HepG2 (cell line): ENCODE data around the gene GPC6. TPM values are rescaled to one million over a fixed set of nuclear protein-coding genes. Genes with fewer than 3 reads are reported as not detected.

Experiments used
- ATAC-seq: fragments of 200-7000 bp; cut with Tn5 transposase; 3 replicates; pipeline ENCODE4 v1.9.1; 2020; ENCODE audit warnings: mild to moderate bottlenecking, moderate library complexity
- BruUV-seq: library from RNA; stranded (reverse); fragments of 400-500 nt; replicated peaks from 2 replicates; lab custom pipeline; 2021; lab: Mats Ljungman, UMichigan
- CTCF ChIA-PET: fragments of 300-600 bp; formaldehyde crosslinking; extraction: SDS; loops from one replicate; lab custom pipeline; 2021; ENCODE audit warnings: low total read pairs, inconsistent platforms, low intra/inter-chr PET ratio; lab: Yijun Ruan, JAX
- POLR2A ChIA-PET: fragments of 350-600 bp; sonication (Branson Sonifier 250); formaldehyde crosslinking; loops from one replicate; lab custom pipeline; 2020; ENCODE audit warnings: antibody characterized with exemption, inconsistent platforms; lab: Yijun Ruan, JAX
- DNase-seq: peaks from one replicate; pipeline ENCODE4 v3.0.0-alpha.2; 2015; ENCODE audit warnings: low spot score
- FAIRE-seq: peaks from 3 replicates; lab custom pipeline; 2011; peaks lifted over from hg19 to GRCh38; lab: Jason Lieb, UNC
- H2AFZ ChIP-seq: one replicate; pipeline ENCODE4 v1.6.1; 2011; ENCODE audit warnings: low read length, inconsistent platforms
- H3K27ac ChIP-seq: fragments of 300-600 bp; 3 replicates; pipeline ENCODE4 v1.8.0; 2011; ENCODE audit warnings: mixed run types, mild to moderate bottlenecking, mixed read lengths, low read length, inconsistent platforms; ENCODE audit not compliant: insufficient read depth; ENCODE audit errors: extremely low read length
- H3K27me3 ChIP-seq, 2 experiments: fragments of 200-600 bp in 1 of 2; 2 replicates in 1 of 2; 3 replicates in 1 of 2; pipeline versions ENCODE4 v1.6.0 to v1.8.0; 2011; ENCODE audit warnings: low read length in 2 of 2, mild to moderate bottlenecking in 2 of 2, moderate library complexity in 2 of 2, inconsistent platforms in 1 of 2; ENCODE audit not compliant: insufficient read depth in 2 of 2, control insufficient read depth in 1 of 2
- H3K36me3 ChIP-seq, 2 experiments: fragments of 200-600 bp in 1 of 2; replicated peaks in 1 of 2; 2 replicates in 1 of 2; 3 replicates in 1 of 2; pipeline versions ENCODE4 v1.5.1 to v1.8.0; 2011; ENCODE audit warnings: low read length in 2 of 2, inconsistent platforms in 1 of 2; ENCODE audit not compliant: insufficient read depth in 2 of 2, control insufficient read depth in 1 of 2
- H3K4me1 ChIP-seq: 2 replicates; pipeline ENCODE4 v1.5.1; 2012; ENCODE audit warnings: low read length, inconsistent platforms; ENCODE audit not compliant: insufficient read depth
- H3K4me2 ChIP-seq: 2 replicates; pipeline ENCODE4 v1.6.0; 2011; ENCODE audit warnings: low read depth, low read length, inconsistent platforms
- H3K4me3 ChIP-seq, 3 experiments: fragments of 200-600 bp in 1 of 3; sonication (generic), shearing (Covaris generic) in 1 of 3; replicated peaks in 1 of 3; 2 replicates each; pipeline ENCODE4 v1.5.1; 2011 to 2016; ENCODE audit warnings: low read length in 3 of 3, inconsistent platforms in 2 of 3, low read depth in 2 of 3, mild to moderate bottlenecking in 2 of 3, control low read depth in 1 of 3, mixed read lengths in 1 of 3; ENCODE audit not compliant: insufficient read depth in 1 of 3
- H3K79me2 ChIP-seq: one replicate; pipeline ENCODE4 v1.6.1; 2011; ENCODE audit warnings: low read length, inconsistent platforms; ENCODE audit not compliant: insufficient read depth
- H3K9ac ChIP-seq: 2 replicates; pipeline ENCODE4 v1.6.0; 2011; ENCODE audit warnings: mild to moderate bottlenecking, low read depth, low read length, inconsistent platforms; ENCODE audit not compliant: insufficient read depth
- H3K9me3 ChIP-seq: 2 replicates; pipeline ENCODE4 v1.5.1; 2012; ENCODE audit warnings: mild to moderate bottlenecking, low read length
- H4K20me1 ChIP-seq: 2 replicates; pipeline ENCODE4 v1.6.0; 2011; ENCODE audit warnings: inconsistent platforms, mild to moderate bottlenecking, low read length, moderate library complexity; ENCODE audit not compliant: insufficient read depth
- CCDC6 ChIP-seq: sonication (generic); formaldehyde crosslinking; IDR thresholded peaks from 2 replicates; pipeline ENCODE4 v1.8.1; 2022; ENCODE audit warnings: mild to moderate bottlenecking, missing genetic modification reagents, moderate library complexity
- NFKB2 ChIP-seq: sonication (generic); formaldehyde crosslinking; IDR thresholded peaks from 2 replicates; pipeline ENCODE4 v1.4.0; 2020; ENCODE audit warnings: missing genetic modification reagents, borderline replicate concordance
- STAG1 ChIP-seq: sonication (generic); formaldehyde crosslinking; IDR thresholded peaks from 2 replicates; pipeline ENCODE4 v1.4.0; 2020; ENCODE audit warnings: missing genetic modification reagents
- ZFP82 ChIP-seq: sonication (generic); formaldehyde crosslinking; IDR thresholded peaks from 2 replicates; pipeline ENCODE4 v1.5.1; 2020; ENCODE audit warnings: mild to moderate bottlenecking, missing genetic modification reagents, borderline replicate concordance
- ZNF430 ChIP-seq: sonication (generic); formaldehyde crosslinking; IDR thresholded peaks from 2 replicates; pipeline ENCODE4 v1.9.0; 2021; ENCODE audit warnings: mild to moderate bottlenecking, missing genetic modification reagents
- ZNF720 ChIP-seq: sonication (generic); formaldehyde crosslinking; IDR thresholded peaks from 2 replicates; pipeline ENCODE4 v1.4.0; 2020; ENCODE audit warnings: missing genetic modification reagents
- ZNF788 ChIP-seq: sonication (generic); formaldehyde crosslinking; IDR thresholded peaks from 2 replicates; pipeline ENCODE4 v1.5.0; 2020; ENCODE audit warnings: mild to moderate bottlenecking, missing genetic modification reagents, borderline replicate concordance
- WGBS: methylation state at CpG from one replicate; pipeline ENCODE4 v1.1.6; 2017; ENCODE audit warnings: low lambda C conversion rate; 5-methylcytosine and 5-hydroxymethylcytosine counted together
- in situ Hi-C: cut with HindIII; loops from 2 replicates; pipeline ENCODE4 v1.10.0; 2017; ENCODE audit warnings: low pct_unique_long_range_greater_than_20kb; ENCODE audit not compliant: extremely low pct_ligation_motif_present
- intact Hi-C: fragments of 100-400 bp; cut with micrococcal nuclease; formaldehyde crosslinking; loops from one replicate; pipeline ENCODE4 v1.10.0; 2022; ENCODE audit not compliant: unreplicated experiment
- polyA plus RNA-seq, 8 experiments: library from polyadenylated mRNA; depleted of rRNA in 3 of 8; stranded (reverse) in 7 of 8; unstranded in 1 of 8; fragments of >200 nt; fragmentation: Illumina TruSeq in 4 of 8; extraction: Trizol in 4 of 8; gene quantifications; 2 replicates each; pipeline versions ENCODE4 v1.2.1 to v1.2.3, GENCODE V29; 2011 to 2016; ENCODE audit warnings: low read depth in 4 of 8, missing spikeins in 1 of 8, mixed read lengths in 1 of 8; ENCODE audit not compliant: insufficient read depth in 1 of 8
- total RNA-seq, 5 experiments: library from RNA; depleted of rRNA; stranded (reverse); fragments of >200 nt; fragmentation: Illumina TruSeq; extraction: Trizol; gene quantifications; 2 replicates each; pipeline ENCODE4 v1.2.3, GENCODE V29; 2016; ENCODE audit warnings: low read depth in 1 of 5
- TF ChIP-seq, protein P1 (sequence below): sonication (generic); formaldehyde crosslinking; IDR thresholded peaks from 2 replicates; pipeline ENCODE4 v1.4.0; 2020; ENCODE audit warnings: missing genetic modification reagents

GPC6 gene
- total and polyA plus RNA-seq, 2 of the 13 experiments (the other 11 are each of a cell fraction or from before 2014, with no cell fraction given), result 24.5 to 33.9 TPM

DNA sequence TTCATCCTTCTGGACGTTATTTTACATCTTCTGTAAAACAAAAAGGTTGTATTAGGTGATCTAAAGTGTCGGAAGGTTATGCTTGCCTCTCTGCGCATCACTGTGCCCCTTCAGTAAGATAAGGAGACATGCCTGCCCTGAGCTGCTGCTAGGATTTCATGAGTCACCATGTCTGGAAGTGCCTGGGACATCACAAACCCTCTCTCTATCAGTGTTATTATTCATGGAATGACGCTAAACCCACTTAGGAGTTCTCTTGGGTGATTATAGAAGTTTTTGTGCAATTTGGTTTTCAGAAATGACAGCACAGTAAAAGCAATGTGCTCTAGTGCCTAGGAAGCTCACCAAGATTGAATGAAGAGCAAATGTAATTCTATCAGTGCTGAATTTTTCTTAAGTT, 635.2 kb downstream of the GPC6 start:
- H3K9me3 ChIP-seq, result no peaks in the 10 kb centered on the region
- no peak overlapping the region for H3K9ac ChIP-seq
- H3K4me3 ChIP-seq, result no peak overlapping the region
- TF ChIP-seq, protein P1, sequence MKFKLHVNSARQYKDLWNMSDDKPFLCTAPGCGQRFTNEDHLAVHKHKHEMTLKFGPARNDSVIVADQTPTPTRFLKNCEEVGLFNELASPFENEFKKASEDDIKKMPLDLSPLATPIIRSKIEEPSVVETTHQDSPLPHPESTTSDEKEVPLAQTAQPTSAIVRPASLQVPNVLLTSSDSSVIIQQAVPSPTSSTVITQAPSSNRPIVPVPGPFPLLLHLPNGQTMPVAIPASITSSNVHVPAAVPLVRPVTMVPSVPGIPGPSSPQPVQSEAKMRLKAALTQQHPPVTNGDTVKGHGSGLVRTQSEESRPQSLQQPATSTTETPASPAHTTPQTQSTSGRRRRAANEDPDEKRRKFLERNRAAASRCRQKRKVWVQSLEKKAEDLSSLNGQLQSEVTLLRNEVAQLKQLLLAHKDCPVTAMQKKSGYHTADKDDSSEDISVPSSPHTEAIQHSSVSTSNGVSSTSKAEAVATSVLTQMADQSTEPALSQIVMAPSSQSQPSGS (CRISPR knock-in tag), result no peak
- TF ChIP-seq NFKB2, result no peak
- TF ChIP-seq CCDC6 (CRISPR knock-in tag), result no peak
- TF ChIP-seq ZNF720 (CRISPR knock-in tag), result no peak
- no peak for TF ChIP-seq ZNF430
- H3K36me3 ChIP-seq, result no peaks in the 10 kb centered on the region
- FAIRE-seq, result no peak
- DNase-seq, result no peak
- in situ Hi-C loops, result no loop called here
- intact Hi-C loops, result no loop called here
- H3K4me1 ChIP-seq, result peaks cover 8% of the 10 kb centered on the region; the same call in 1 of the 2 replicates
- H3K27me3 ChIP-seq, result no peaks in the 10 kb centered on the region
- H3K4me2 ChIP-seq, result no peak overlapping the region
- H3K79me2 ChIP-seq, result no peaks in the 10 kb centered on the region
- ATAC-seq, result no peak
- CTCF ChIA-PET, result no interaction called here
- no peak overlapping the region for H2AFZ ChIP-seq
- BruUV-seq, result no TSS peak
- 88% methylated on average over 4 of the region's 4 CpGs for WGBS
- no peak overlapping the region for H3K27ac ChIP-seq
- H4K20me1 ChIP-seq, result no peaks in the 10 kb centered on the region
- POLR2A ChIA-PET, result no interaction called here

DNA sequence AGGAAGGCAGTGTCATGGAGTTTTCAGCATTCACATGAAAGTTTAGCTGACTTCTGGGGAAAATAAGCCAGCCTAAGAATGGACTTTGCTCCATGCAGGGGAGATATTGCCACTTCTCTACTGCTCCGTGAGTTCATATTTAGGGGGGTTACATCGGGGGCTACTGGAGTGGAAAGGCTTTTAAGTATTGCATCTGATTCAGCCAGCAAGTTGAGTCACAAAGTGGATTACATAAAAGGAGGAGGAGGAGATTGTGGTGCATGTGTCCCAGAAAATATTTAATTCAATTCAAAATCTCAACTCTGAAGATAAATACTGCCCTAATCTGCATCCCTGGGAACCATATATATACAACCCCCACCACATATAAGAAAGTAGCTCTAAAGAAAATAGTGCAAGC, 635.7 kb downstream of the GPC6 start:
- Histone ChIP-seq H2AFZ (no peak overlapping the region), H3K4me1 (peaks cover 8% of the 10 kb centered on the region; the same call in 1 of the 2 replicates), H3K4me3 (no peak overlapping the region), H3K27me3 (no peaks in the 10 kb centered on the region), H3K27ac (no peak overlapping the region), H3K9ac (no peak overlapping the region)
- no peak for DNase-seq
- CTCF ChIA-PET, result no interaction called here
- in situ Hi-C loops, result no loop called here
- intact Hi-C loops, result no loop called here
- no peak for ATAC-seq
- no TSS peak for BruUV-seq
- TF ChIP-seq STAG1 (CRISPR knock-in tag), result no peak
- TF ChIP-seq ZFP82, result no peak
- no peak for TF ChIP-seq ZNF788 (CRISPR knock-in tag)
- TF ChIP-seq, all 625 proteins: peak for 0
- no peaks in the 10 kb centered on the region for H3K79me2 ChIP-seq
- H3K9me3 ChIP-seq, result no peaks in the 10 kb centered on the region
- FAIRE-seq, result no peak
- H4K20me1 ChIP-seq, result no peaks in the 10 kb centered on the region
- POLR2A ChIA-PET, result no interaction called here
- WGBS, result 72% methylated on average over 2 of the region's 2 CpGs
- no peak overlapping the region for H3K4me2 ChIP-seq
- H3K36me3 ChIP-seq, result no peaks in the 10 kb centered on the region
